ENCODE data around the gene SKI. TPM values are rescaled to one million over a fixed set of nuclear protein-coding genes. Genes with fewer than 3 reads are reported as not detected.
A peak's percentile ranks its signal among the peaks of the same experiment; 100 is the strongest.

The SKI gene
- total RNA-seq, 2 donors from 2014 or later: 26.6 to 43.8 TPM

GRCh38 chr1:2202843-2203601 lies 25.1 kb upstream of the SKI start:
- Mint-ChIP-seq H3K36me3 (no peaks in the 10 kb centered on the region), H3K27ac (peak overlapping the region in 1 of 2 donors; percentile 60), H3K9me3 (no peaks in the 10 kb centered on the region)
- DNase-seq (ENCODE audit: low spot score in 2 of 2): no peak
- no peak for ATAC-seq

GRCh38 chr1:2203671-2204414 lies 24.3 kb upstream of the SKI start:
- ATAC-seq (no peak), DNase-seq (ENCODE audit: low spot score in 2 of 2) (no peak)
- H3K27ac Mint-ChIP-seq: peak overlapping the region in 1 of 2 donors; percentile 60

GRCh38 chr1:2204415-2205190 lies 23.5 kb upstream of the SKI start:
- ATAC-seq: peak; percentile 18 to 52
- no peak overlapping the region for H3K27ac Mint-ChIP-seq

More at GRCh38 chr1:2203671-2204414, 24.3 kb upstream of the SKI start:
- H3K36me3 Mint-ChIP-seq: no peaks in the 10 kb centered on the region
- H3K9me3 Mint-ChIP-seq: no peaks in the 10 kb centered on the region

GRCh38 chr1:2205191-2205952 lies 22.7 kb upstream of the SKI start:
- Mint-ChIP-seq H3K9me3 (no peaks in the 10 kb centered on the region), H3K27ac (no peak overlapping the region), H3K36me3 (no peaks in the 10 kb centered on the region)
- ATAC-seq (peak; percentile 84 to 88), DNase-seq (ENCODE audit: low spot score in 2 of 2) (peak; percentile 83 to 90)

More at GRCh38 chr1:2204415-2205190, 23.5 kb upstream of the SKI start:
- Mint-ChIP-seq H3K36me3 (no peaks in the 10 kb centered on the region), H3K9me3 (no peaks in the 10 kb centered on the region)
- DNase-seq (ENCODE audit: low spot score in 2 of 2): peak in 1 of 2 donors; percentile 43

- ATAC-seq (no peak), DNase-seq (ENCODE audit: low spot score in 2 of 2) (no peak)
- no peak overlapping the region for H3K27ac Mint-ChIP-seq
- no peaks in the 10 kb centered on the region for H3K36me3 Mint-ChIP-seq
- H3K9me3 Mint-ChIP-seq: no peaks in the 10 kb centered on the region
Observed at GRCh38 chr1:2206813-2207487, 21.2 kb upstream of the SKI start.

- Mint-ChIP-seq H3K27ac (no peak overlapping the region), H3K36me3 (no peaks in the 10 kb centered on the region), H3K9me3 (no peaks in the 10 kb centered on the region)
- ATAC-seq: no peak
- DNase-seq (ENCODE audit: low spot score in 2 of 2): no peak
Observed at GRCh38 chr1:2208309-2209239, 19.5 kb upstream of the SKI start.

- ATAC-seq (no peak), DNase-seq (ENCODE audit: low spot score in 2 of 2) (no peak)
- H3K27ac Mint-ChIP-seq: no peak overlapping the region
- no peaks in the 10 kb centered on the region for H3K9me3 Mint-ChIP-seq
- no peaks in the 10 kb centered on the region for H3K36me3 Mint-ChIP-seq
Observed at GRCh38 chr1:2209400-2210083, 18.6 kb upstream of the SKI start.

GRCh38 chr1:2210084-2210653 lies 17.9 kb upstream of the SKI start:
- no peaks in the 10 kb centered on the region for H3K36me3 Mint-ChIP-seq

GRCh38 chr1:2210786-2211185 lies 17.3 kb upstream of the SKI start:
- Mint-ChIP-seq H3K9me3 (no peaks in the 10 kb centered on the region), H3K27ac (no peak overlapping the region), H3K36me3 (no peaks in the 10 kb centered on the region)
- DNase-seq (ENCODE audit: low spot score in 2 of 2) (no peak), ATAC-seq (no peak)

More at GRCh38 chr1:2210084-2210653, 17.9 kb upstream of the SKI start:
- Mint-ChIP-seq H3K27ac (no peak overlapping the region), H3K9me3 (no peaks in the 10 kb centered on the region)
- ATAC-seq (no peak), DNase-seq (ENCODE audit: low spot score in 2 of 2) (no peak)

GRCh38 chr1:2212274-2212531 lies 15.9 kb upstream of the SKI start:
- Mint-ChIP-seq H3K9me3 (no peaks in the 10 kb centered on the region), H3K27ac (no peak overlapping the region), H3K36me3 (no peaks in the 10 kb centered on the region)
- no peak for ATAC-seq
- no peak for DNase-seq (ENCODE audit: low spot score in 2 of 2)

- H3K36me3 Mint-ChIP-seq: no peaks in the 10 kb centered on the region
- no peaks in the 10 kb centered on the region for H3K9me3 Mint-ChIP-seq
- no peak overlapping the region for H3K27ac Mint-ChIP-seq
- DNase-seq (ENCODE audit: low spot score in 2 of 2) (peak; percentile 57 to 64), ATAC-seq (peak; percentile 78 to 81)
Observed at GRCh38 chr1:2212532-2213491, 15.3 kb upstream of the SKI start.

GRCh38 chr1:2213576-2214505 lies 14.3 kb upstream of the SKI start:
- Mint-ChIP-seq H3K9me3 (peaks cover 0 to 3% of the 10 kb centered on the region in 2 donors), H3K27ac (no peak overlapping the region), H3K36me3 (no peaks in the 10 kb centered on the region)
- ATAC-seq (no peak), DNase-seq (ENCODE audit: low spot score in 2 of 2) (no peak)
